HG02623 (cell line): ENCODE results near the gene FYN.

Experiments
- ATAC-seq: cut with Tn5 transposase; IDR thresholded peaks from one replicate; pipeline ENCODE4 v1.9.1; 2021; ENCODE audit warnings: moderate library complexity; ENCODE audit not compliant: unreplicated experiment

Gene FYN

DNA sequence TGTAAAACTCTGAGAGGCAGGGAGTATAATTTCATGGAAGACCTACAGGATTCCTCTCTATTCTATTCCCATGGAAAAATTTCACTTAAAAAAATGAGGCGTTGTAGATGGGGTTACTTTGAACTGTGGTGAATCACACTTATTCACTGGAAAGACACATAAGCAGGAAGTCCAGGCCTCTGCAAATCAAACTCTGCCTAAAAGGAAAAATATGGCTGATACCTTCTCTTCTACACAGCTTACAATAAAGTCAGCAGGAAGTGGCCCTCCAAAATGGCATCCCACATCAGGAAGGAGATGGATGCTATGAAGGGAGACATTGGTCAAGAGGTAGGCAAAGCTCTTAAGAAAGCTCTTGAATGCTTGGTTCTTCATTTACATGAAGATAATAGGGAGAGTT is 115.9 kb downstream of the FYN start:
- no peak for ATAC-seq

GRCh38 chr6:111754423-111754822 is 118.8 kb downstream of the FYN start:
- no peak for ATAC-seq

GRCh38 chr6:111753573-111753972 is 119.7 kb downstream of the FYN start:
- ATAC-seq, result no peak

DNA sequence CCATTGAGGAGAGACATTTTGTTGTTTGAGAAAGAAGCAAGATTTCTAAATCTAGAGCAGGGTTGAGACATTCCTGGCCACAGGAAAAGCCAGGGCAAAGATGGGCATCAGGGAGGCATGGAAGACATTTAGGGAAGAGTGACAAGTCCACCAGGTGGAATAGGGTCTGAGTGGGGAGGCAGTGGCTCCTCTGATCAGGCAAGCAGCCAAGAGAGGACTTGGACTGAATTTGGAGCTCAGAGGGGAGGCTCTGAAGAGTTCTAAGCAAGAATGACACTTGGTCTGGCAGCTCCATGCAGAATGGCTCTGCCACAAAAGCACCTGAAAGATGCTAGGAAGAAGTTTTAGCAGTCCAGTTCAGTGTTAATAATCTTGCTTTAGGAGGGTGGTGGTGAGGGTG is 120.8 kb downstream of the FYN start:
- ATAC-seq, result no peak

GRCh38 chr6:111750753-111751673 is 122.2 kb downstream of the FYN start:
- ATAC-seq, result peak; percentile 91

DNA sequence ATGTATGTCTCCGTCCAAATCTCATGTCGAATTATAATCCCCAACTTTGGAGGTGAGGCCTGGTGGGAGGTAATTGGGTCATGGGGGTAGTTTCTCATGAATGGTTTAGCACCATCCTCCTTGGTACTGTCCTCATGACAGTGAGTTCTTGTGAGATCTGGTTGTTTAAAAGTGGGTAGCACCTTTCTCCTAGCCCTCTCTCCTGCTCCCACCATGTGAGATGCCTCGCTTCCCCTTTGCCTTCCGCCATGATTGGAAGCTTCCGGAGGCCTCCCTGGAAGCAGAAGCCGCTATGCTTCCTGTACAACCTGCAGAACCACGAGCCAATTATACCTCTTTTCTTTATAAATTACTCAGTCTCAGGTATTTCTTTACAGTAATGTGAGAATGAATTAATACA is 123.1 kb downstream of the FYN start:
- ATAC-seq, result no peak

GRCh38 chr6:111748231-111748647 is 125.0 kb downstream of the FYN start:
- no peak for ATAC-seq

- no peak for ATAC-seq
Observed at GRCh38 chr6:111747829-111748228, 125.4 kb downstream of the FYN start.

GRCh38 chr6:111747396-111747795 is 125.9 kb downstream of the FYN start:
- no peak for ATAC-seq

- ATAC-seq, result no peak
Observed at GRCh38 chr6:111746983-111747382, 126.3 kb downstream of the FYN start.

GRCh38 chr6:111745636-111746035 is 127.6 kb downstream of the FYN start:
- ATAC-seq, result no peak

DNA sequence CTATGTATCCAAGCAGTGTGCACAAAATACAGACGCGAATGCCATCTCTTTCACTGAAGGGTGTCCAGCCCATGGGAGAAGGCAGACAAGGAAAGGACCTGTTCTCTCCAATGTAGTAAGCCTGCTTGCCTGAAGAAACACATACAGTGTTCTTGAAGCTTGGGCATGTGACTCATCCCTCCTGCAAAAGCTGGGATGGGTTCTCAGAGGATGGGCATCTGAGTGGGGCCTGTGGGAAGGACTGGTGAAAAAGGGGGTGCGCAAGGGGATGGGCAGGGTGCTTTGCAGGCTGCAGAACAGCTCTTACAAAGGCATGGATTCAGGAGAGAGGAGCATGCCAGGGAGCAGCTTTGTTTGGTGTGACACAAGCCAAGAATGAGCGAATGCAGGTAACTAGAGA is 128.1 kb downstream of the FYN start:
- no peak for ATAC-seq

GRCh38 chr6:111743862-111744692 is 129.2 kb downstream of the FYN start:
- no peak for ATAC-seq

GRCh38 chr6:111743360-111743759 is 129.9 kb downstream of the FYN start:
- no peak for ATAC-seq

- peak; percentile 36 for ATAC-seq
Observed at GRCh38 chr6:111741177-111741952, 131.9 kb downstream of the FYN start.

GRCh38 chr6:111740506-111740905 is 132.7 kb downstream of the FYN start:
- no peak for ATAC-seq

DNA sequence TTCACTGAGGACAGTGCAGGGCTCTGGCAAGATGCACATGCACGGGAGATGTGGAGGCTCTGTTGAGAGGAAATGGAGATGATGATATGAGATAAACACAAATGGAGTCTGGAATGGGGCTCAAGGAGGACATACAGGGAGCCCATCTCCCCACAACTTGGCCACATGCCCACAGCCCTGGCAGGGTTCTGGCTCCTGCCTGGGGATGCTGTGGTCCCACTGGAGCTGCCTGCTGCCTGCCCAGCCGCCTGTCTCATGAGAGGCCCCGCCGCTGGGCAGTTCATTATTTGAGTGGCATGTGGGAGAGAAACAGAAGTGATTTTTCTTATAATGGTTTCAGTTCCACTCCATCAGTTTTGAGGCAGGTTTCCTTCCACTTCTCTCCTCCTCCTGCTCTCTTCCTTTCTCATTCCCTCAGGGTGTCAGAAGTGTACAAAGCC is 134.0 kb downstream of the FYN start:
- ATAC-seq, result no peak

DNA sequence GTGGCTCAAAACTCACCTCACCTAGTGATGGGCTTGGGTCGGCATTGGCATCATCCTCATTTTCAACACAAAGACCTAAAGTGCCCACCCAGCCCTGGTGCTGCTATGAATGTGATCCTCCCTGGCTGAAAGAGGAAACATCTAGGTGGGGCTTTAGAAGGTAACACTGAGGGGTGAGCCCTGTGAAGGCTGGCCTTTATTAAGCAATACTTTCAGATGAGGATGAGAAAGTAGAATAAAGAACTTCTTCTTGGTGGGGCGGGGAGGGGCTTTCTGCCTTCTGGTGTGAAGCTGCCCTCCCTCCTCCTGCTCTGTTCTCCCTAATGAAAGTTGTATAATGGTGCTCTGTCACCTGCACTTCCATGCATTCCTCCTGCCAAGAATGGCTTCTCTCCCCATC is 134.6 kb downstream of the FYN start:
- no peak for ATAC-seq

DNA sequence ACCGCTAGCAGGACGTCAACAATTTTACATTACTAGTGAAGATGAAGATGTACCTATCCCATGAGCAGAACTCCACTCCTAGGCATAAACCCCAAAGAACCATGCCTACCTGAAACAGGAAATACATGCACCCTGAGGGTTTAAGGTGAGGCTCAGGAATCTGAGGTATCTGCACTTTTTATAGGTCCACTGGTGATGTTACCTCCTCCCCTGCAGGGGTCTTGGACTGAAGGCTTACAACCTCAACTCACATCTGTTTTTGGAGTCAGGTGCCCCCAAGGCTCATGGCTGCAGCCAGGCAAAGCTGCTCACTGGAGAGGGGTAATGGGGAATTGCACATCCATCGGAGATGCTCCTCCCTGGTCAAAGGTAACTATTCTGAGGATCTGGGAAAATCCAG is 135.1 kb downstream of the FYN start:
- no peak for ATAC-seq

DNA sequence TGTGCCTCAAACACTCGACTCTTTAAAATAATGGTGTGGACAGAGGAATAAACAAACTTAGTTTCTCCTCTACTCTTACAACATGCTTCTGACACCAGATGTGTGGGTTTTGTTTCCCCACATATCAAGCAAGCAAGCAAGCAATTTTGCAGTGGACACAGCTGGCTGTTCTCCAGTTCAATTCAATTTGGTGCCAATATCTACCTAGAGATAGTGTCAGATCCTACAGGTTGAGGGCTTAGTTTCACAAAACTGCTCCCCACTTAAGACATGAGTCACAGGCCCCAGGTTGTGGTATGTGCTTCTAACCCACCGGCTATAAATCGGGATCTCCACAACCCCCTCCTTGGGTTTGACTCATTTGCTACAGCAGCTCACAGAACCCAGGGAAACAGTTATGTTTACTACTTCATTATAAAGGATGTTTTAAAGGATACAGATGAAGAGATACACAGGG is 136.2 kb downstream of the FYN start:
- no peak for ATAC-seq

DNA sequence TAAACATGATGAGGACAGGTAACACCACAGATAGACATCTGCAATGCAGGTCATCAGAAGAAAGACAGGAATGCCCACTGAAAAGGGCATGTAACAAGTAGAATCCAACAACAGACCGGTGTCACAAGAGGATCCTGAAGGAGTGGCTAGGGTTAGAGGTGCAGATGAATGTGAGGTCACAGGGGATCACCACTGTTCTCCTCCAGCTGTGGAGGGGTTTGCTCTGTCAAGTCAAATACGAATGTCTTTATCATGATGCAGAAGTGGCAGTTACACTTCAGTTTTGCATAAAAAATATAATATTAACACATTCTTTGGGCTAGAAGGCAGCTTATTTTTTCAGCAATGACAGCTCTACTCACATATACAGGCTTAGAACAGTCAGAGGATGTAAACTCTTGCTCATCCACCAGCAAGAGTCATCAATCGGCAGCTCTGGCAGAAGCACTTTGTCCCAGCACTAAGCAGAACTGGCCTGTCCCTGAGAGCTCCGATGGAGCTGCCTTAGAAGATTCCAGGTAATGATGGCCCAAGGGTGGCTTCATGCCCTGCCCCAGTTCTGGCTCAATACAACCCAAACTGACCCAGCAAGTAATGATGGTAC is 137.1 kb downstream of the FYN start:
- no peak for ATAC-seq
